GM19372 (cell line): ENCODE results near the gene ABL1.
"Not testable (repeated sequence)": the region's sequence is repeated elsewhere in the genome, so short reads cannot be mapped to it uniquely, and the experiment has no call there.

Experiments used
- ATAC-seq: cut with Tn5 transposase; IDR thresholded peaks from one replicate; pipeline ENCODE4 v1.9.1; 2021; ENCODE audit warnings: mild to moderate bottlenecking, low read depth, moderate library complexity; ENCODE audit not compliant: unreplicated experiment

Gene ABL1

GRCh38 chr9:130900701-130901497 lies 65.8 kb downstream of the ABL1 start:
- no peak for ATAC-seq

- no peak for ATAC-seq
Measured at GRCh38 chr9:130901498-130902203, 66.6 kb downstream of the ABL1 start.

GRCh38 chr9:130902204-130903185 lies 67.4 kb downstream of the ABL1 start:
- no peak for ATAC-seq

GRCh38 chr9:130903194-130904069 lies 68.4 kb downstream of the ABL1 start:
- no peak for ATAC-seq

GRCh38 chr9:130904070-130905044 lies 69.3 kb downstream of the ABL1 start:
- ATAC-seq = no peak

- ATAC-seq = no peak
Measured at GRCh38 chr9:130905125-130905901, 70.3 kb downstream of the ABL1 start.

GRCh38 chr9:130905902-130906734 lies 71.1 kb downstream of the ABL1 start:
- ATAC-seq = no peak

GRCh38 chr9:130906735-130907416 lies 71.8 kb downstream of the ABL1 start:
- no peak for ATAC-seq

GRCh38 chr9:130908146-130908877 lies 73.3 kb downstream of the ABL1 start:
- no peak for ATAC-seq

GRCh38 chr9:130908878-130909355 lies 73.9 kb downstream of the ABL1 start:
- no peak for ATAC-seq

GRCh38 chr9:130910041-130910440 lies 75.0 kb downstream of the ABL1 start:
- ATAC-seq = not testable (repeated sequence)

GRCh38 chr9:130910670-130911069 lies 75.6 kb downstream of the ABL1 start:
- ATAC-seq = not testable (repeated sequence)

GRCh38 chr9:130911254-130912049 lies 76.4 kb downstream of the ABL1 start:
- no peak for ATAC-seq

- no peak for ATAC-seq
Measured at GRCh38 chr9:130912932-130913598, 78.0 kb downstream of the ABL1 start.
